Testis (tissue), 3 donors: ENCODE results near the gene SLC38A3. TPM values are rescaled to one million over a fixed set of nuclear protein-coding genes. Genes with fewer than 3 reads are reported as not detected.
A peak's percentile ranks its signal among the peaks of the same experiment; 100 is the strongest.

Experiments used
- DNase-seq: peaks from one replicate; pipeline ENCODE4 v3.0.0-alpha.2; 2019
- H3K27ac ChIP-seq, 2 donors: fragments of 200-600 bp; sonication (generic); one replicate each; pipeline ENCODE4 v1.5.1; 2019
- H3K27me3 ChIP-seq: fragments of 200-600 bp; sonication (generic); one replicate; pipeline ENCODE4 v1.5.1; 2019
- H3K36me3 ChIP-seq: fragments of 200-600 bp; sonication (generic); one replicate; pipeline ENCODE4 v1.5.1; 2017; ENCODE audit warnings: low read depth; ENCODE audit errors: missing control alignments
- H3K4me1 ChIP-seq: fragments of 200-600 bp; sonication (generic); one replicate; pipeline ENCODE4 v1.5.1; 2019
- H3K4me3 ChIP-seq, 2 donors: fragments of 200-600 bp; sonication (generic); one replicate each; pipeline ENCODE4 v1.5.1; 2017 to 2019
- H3K9me3 ChIP-seq: fragments of 200-600 bp; sonication (generic); one replicate; pipeline ENCODE4 v1.5.1; 2017
- CTCF ChIP-seq, 3 experiments: fragments of 450-650 bp in 2 of 3; fragments of 200-600 bp in 1 of 3; sonication (generic) in 1 of 3; IDR thresholded peaks; one replicate each; pipeline ENCODE4 v1.5.1; 2016 to 2019; ENCODE audit warnings: antibody characterized with exemption in 3 of 3, mild to moderate bottlenecking in 2 of 3, moderate library complexity in 1 of 3
- POLR2A ChIP-seq: fragments of 450-650 bp; IDR thresholded peaks from one replicate; pipeline ENCODE4 v1.6.1; 2017; ENCODE audit warnings: antibody characterized with exemption, mild to moderate bottlenecking, moderate library complexity
- WGBS, 2 donors: methylation state at CpG; one replicate each; pipeline ENCODE4 v1.1.5; 2018; 5-methylcytosine and 5-hydroxymethylcytosine counted together
- intact Hi-C: fragments of 100-400 bp; cut with DNase I; formaldehyde crosslinking; loops from one replicate; pipeline ENCODE4 v1.15.1; 2023; ENCODE audit warnings: low total_unique reads
- polyA plus RNA-seq: library from polyadenylated mRNA; stranded (reverse); fragments of 350-450 nt; fragmentation: Illumina TruSeq; extraction: RNeasy Lipid Tissue Mini Kit (QIAGEN cat#74804); gene quantifications from one replicate; pipeline ENCODE4 v1.2.3, GENCODE V29; 2014; ENCODE audit warnings: low read depth, low replicate concordance; ENCODE audit not compliant: insufficient read depth
- total RNA-seq, 2 donors: library from RNA; depleted of rRNA; stranded (reverse); fragments of >200 nt; gene quantifications; one replicate each; pipeline ENCODE4 v1.2.3, GENCODE V29; 2016

Gene SLC38A3
- total and polyA plus RNA-seq, 3 donors from 2014 or later: 3.4 to 5.4 (median 4.3) TPM

GRCh38 chr3:50236484-50237132 lies 31.5 kb downstream of the SLC38A3 start:
- peak overlapping the region; percentile 81 to 89 for H3K27ac ChIP-seq
- H3K4me1 ChIP-seq: peaks cover 26% of the 10 kb centered on the region
- TF ChIP-seq POLR2A (no peak), CTCF (IDR thresholded peaks at IDR 0.05) (no peak)
- no peaks in the 10 kb centered on the region for H3K9me3 ChIP-seq
- no peak for DNase-seq
- 0 to 2% methylated on average over 13 of the region's 13 CpGs for WGBS, 2 donors
- H3K36me3 ChIP-seq: no peaks in the 10 kb centered on the region
- H3K27me3 ChIP-seq: no peaks in the 10 kb centered on the region
- H3K4me3 ChIP-seq: peak overlapping the region; percentile 84 to 86
- intact Hi-C loops: no loop called here

- H3K9me3 ChIP-seq: no peaks in the 10 kb centered on the region
- TF ChIP-seq CTCF (IDR thresholded peaks at IDR 0.05): no peak
- no peak for TF ChIP-seq POLR2A
- peak overlapping the region; percentile 81 to 89 for H3K27ac ChIP-seq
- 0 to 3% methylated on average over 4 to 7 of the region's 7 CpGs for WGBS, 2 donors
- no peaks in the 10 kb centered on the region for H3K27me3 ChIP-seq
- H3K4me3 ChIP-seq: peak overlapping the region; percentile 84 to 86
- no peak for DNase-seq
- H3K36me3 ChIP-seq: no peaks in the 10 kb centered on the region
- intact Hi-C loops: no loop called here
- H3K4me1 ChIP-seq: peaks cover 30% of the 10 kb centered on the region
These were observed 32.1 kb downstream of the SLC38A3 start for GRCh38 chr3:50237133-50237651.

- H3K9me3 ChIP-seq: no peaks in the 10 kb centered on the region
- H3K27ac ChIP-seq: peak overlapping the region; percentile 81 to 89
- DNase-seq: peak; percentile 91
- TF ChIP-seq POLR2A: no peak
- no peak for TF ChIP-seq CTCF (IDR thresholded peaks at IDR 0.05)
- peak overlapping the region; percentile 84 to 86 for H3K4me3 ChIP-seq
- 0% methylated on average over 16 to 26 of the region's 31 CpGs for WGBS, 2 donors
- intact Hi-C loops: no loop called here
- H3K27me3 ChIP-seq: no peaks in the 10 kb centered on the region
- H3K4me1 ChIP-seq: peaks cover 36% of the 10 kb centered on the region
- no peaks in the 10 kb centered on the region for H3K36me3 ChIP-seq
These were observed 32.9 kb downstream of the SLC38A3 start for GRCh38 chr3:50237754-50238548.

- no peaks in the 10 kb centered on the region for H3K36me3 ChIP-seq
- WGBS, 2 donors: 52% methylated on average over 7 of the region's 7 CpGs; no CpG with 5 or more reads in 1 of the 2 donors
- H3K27ac ChIP-seq: peak overlapping the region; percentile 81 to 89
- H3K27me3 ChIP-seq: no peaks in the 10 kb centered on the region
- H3K4me1 ChIP-seq: peaks cover 41% of the 10 kb centered on the region
- TF ChIP-seq CTCF (IDR thresholded peaks at IDR 0.05) (no peak), POLR2A (no peak)
- no peaks in the 10 kb centered on the region for H3K9me3 ChIP-seq
- intact Hi-C loops: no loop called here
- H3K4me3 ChIP-seq: peak overlapping the region in 1 of 2 donors; percentile 84
- peak; percentile 90 for DNase-seq
These were observed 33.5 kb downstream of the SLC38A3 start for GRCh38 chr3:50238549-50239026.
